HEK293T (cell line): ENCODE results near the gene OLFM1.
"Not testable (repeated sequence)": the region's sequence is repeated elsewhere in the genome, so short reads cannot be mapped to it uniquely, and the experiment has no call there.

ENCODE experiments used
- CTCF ChIA-PET: fragments of 350-600 bp; formaldehyde crosslinking; extraction: SDS; loops from one replicate; lab custom pipeline; 2021; ENCODE audit warnings: antibody characterized with exemption, inconsistent platforms; lab: Yijun Ruan, JAX
- POLR2A ChIA-PET: fragments of 350-600 bp; formaldehyde crosslinking; extraction: SDS; loops from one replicate; lab custom pipeline; 2020; ENCODE audit warnings: antibody characterized with exemption, inconsistent platforms; lab: Yijun Ruan, JAX
- DNase-seq: peaks from one replicate; pipeline ENCODE4 v3.0.0; 2012; ENCODE audit warnings: mixed read lengths; ENCODE audit errors: extremely low spot score
- ARNT ChIP-seq: fragments of 450-650 bp; IDR thresholded peaks from 2 replicates; pipeline ENCODE4 v1.6.1; 2017; ENCODE audit warnings: mild to moderate bottlenecking
- BHLHE40 ChIP-seq: fragments of 450-650 bp; IDR thresholded peaks from 2 replicates; pipeline ENCODE4 v1.6.1; 2016; ENCODE audit warnings: mild to moderate bottlenecking, moderate library complexity, borderline replicate concordance
- CTBP1 ChIP-seq: fragments of 450-650 bp; IDR thresholded peaks from 2 replicates; pipeline ENCODE4 v1.6.1; 2016; ENCODE audit warnings: borderline replicate concordance
- ELF4 ChIP-seq: fragments of 450-650 bp; IDR thresholded peaks from 2 replicates; pipeline ENCODE4 v1.6.1; 2017; ENCODE audit warnings: antibody characterized with exemption
- FOXA1 ChIP-seq: fragments of 450-650 bp; IDR thresholded peaks from 2 replicates; pipeline ENCODE4 v1.6.1; 2016; ENCODE audit warnings: mild to moderate bottlenecking
- FOXK2 ChIP-seq: fragments of 450-650 bp; IDR thresholded peaks from 2 replicates; pipeline ENCODE4 v1.6.1; 2016; ENCODE audit warnings: mild to moderate bottlenecking
- FOXM1 ChIP-seq: fragments of 450-650 bp; IDR thresholded peaks from 2 replicates; pipeline ENCODE4 v1.6.1; 2017; ENCODE audit warnings: mild to moderate bottlenecking, borderline replicate concordance
- HDGF ChIP-seq: fragments of 450-650 bp; IDR thresholded peaks from 2 replicates; pipeline ENCODE4 v1.6.1; 2017; ENCODE audit warnings: antibody characterized with exemption, borderline replicate concordance
- L3MBTL2 ChIP-seq: fragments of 450-650 bp; conservative IDR thresholded peaks from 2 replicates; pipeline ENCODE4 v1.6.1; 2016; ENCODE audit warnings: mild to moderate bottlenecking
- LEF1 ChIP-seq: fragments of 450-650 bp; IDR thresholded peaks from 2 replicates; pipeline ENCODE4 v1.6.1; 2017; ENCODE audit warnings: mild to moderate bottlenecking, borderline replicate concordance
- NFRKB ChIP-seq: fragments of 450-650 bp; IDR thresholded peaks from 2 replicates; pipeline ENCODE4 v1.6.1; 2016; ENCODE audit warnings: mild to moderate bottlenecking, moderate library complexity
- PKNOX1 ChIP-seq: fragments of 450-650 bp; IDR thresholded peaks from 2 replicates; pipeline ENCODE4 v1.6.1; 2016
- SP1 ChIP-seq: fragments of 450-650 bp; IDR thresholded peaks from 2 replicates; pipeline ENCODE4 v1.6.1; 2017
- SUZ12 ChIP-seq: fragments of 450-650 bp; IDR thresholded peaks from 2 replicates; pipeline ENCODE4 v1.6.1; 2016; ENCODE audit warnings: mild to moderate bottlenecking
- TARDBP ChIP-seq: fragments of 450-650 bp; IDR thresholded peaks from 2 replicates; pipeline ENCODE4 v1.6.1; 2016
- ZNF384 ChIP-seq: fragments of 450-650 bp; IDR thresholded peaks from 2 replicates; pipeline ENCODE4 v1.6.1; 2016

Gene OLFM1

DNA sequence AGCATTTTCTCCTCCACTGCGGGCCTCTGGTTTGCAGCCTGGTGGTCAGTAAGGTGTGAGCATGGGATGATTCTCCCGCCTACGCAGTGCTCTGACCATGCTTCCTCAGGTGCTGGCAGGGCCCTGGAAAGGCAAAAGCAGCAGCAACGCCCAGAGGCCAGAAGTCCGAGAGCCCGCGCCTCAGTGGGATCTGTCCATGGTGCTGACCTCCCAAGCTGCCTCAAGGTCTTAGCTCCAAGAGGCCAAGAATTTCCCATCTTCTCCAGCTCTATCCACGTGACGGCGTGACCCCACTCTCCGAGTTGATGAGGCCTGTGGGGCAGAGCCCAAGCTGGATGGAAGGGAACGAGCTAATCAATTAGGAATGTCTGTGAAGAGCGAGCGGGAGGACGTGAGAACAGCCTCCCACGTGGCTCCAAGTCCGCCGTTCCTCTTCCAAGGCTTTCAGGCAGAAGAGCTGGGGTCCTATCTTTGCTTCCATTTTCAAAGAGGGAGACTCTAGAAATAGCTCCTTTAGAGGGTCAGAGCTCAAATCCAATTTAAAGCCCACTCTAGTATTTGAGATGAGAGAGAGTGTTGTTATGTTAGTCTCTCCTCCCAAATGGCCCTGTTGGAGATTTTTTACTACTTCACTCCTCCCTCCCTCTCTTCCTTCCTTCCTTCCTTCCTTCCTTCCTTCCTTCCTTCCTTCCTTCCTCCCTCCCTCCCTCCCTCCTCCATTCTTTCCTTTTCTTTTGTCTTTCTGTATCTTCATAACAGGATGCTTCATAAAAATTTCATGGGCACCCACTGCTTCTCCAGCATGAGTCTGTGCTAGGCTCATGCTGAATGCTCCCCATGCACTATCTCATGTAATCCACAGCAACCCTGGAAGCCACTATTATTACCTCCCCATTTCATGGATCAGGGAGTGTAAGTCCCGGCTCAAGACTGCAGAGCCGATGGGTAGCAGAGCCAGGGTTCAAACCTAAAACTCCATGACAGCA, 69.3 kb downstream of the OLFM1 start:
- CTCF ChIA-PET: interaction anchor here (0.7 kb wide), 1 partner anchor 73 kb away, joined by 3 read pairs; no protein-coding TSS in a partner anchor
- peak; percentile 76 for DNase-seq
- POLR2A ChIA-PET: no interaction called here
- no peak for TF ChIP-seq HDGF

- no peak for TF ChIP-seq BHLHE40
- no peak for TF ChIP-seq PKNOX1
- no peak for TF ChIP-seq LEF1
- no peak for TF ChIP-seq TARDBP
- TF ChIP-seq NFRKB: no peak
- TF ChIP-seq L3MBTL2: no peak
- no peak for TF ChIP-seq SUZ12
- TF ChIP-seq HDGF: no peak
- no peak for TF ChIP-seq ARNT
- TF ChIP-seq SP1: no peak
- TF ChIP-seq ZNF384: no peak
- TF ChIP-seq FOXK2: no peak
- TF ChIP-seq FOXM1: no peak
- no peak for TF ChIP-seq FOXA1
- no peak for TF ChIP-seq CTBP1
- TF ChIP-seq ELF4: no peak
- DNase-seq: no peak
- CTCF ChIA-PET: no interaction called here
- POLR2A ChIA-PET: no interaction called here
These were observed 70.5 kb downstream of the OLFM1 start for GRCh38 chr9:135157856-135158563.

DNA sequence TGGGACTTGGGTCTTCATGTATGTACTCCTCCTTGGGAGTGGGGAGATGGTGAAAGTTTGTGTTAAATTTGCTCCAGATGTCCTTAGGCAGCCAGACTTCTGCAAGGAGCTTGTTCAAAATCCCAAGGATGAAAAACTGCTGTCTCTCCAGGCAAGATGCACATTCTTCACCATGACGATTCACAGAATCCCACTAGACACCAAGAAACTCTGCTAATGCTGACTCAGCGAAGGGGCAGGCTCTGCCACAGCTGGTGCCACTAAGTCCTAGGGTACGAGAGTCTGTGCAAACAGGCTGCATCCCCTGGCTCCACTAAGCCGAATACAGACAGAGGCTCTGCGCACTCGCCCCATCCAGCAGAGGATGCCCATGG, 71.1 kb downstream of the OLFM1 start:
- ChIA-PET POLR2A (no interaction called here), CTCF (no interaction called here)
- DNase-seq: no peak
- TF ChIP-seq ZNF384: no peak
- TF ChIP-seq FOXM1: no peak
- TF ChIP-seq L3MBTL2: no peak
- no peak for TF ChIP-seq NFRKB
- no peak for TF ChIP-seq ELF4
- TF ChIP-seq PKNOX1: no peak
- TF ChIP-seq CTBP1: no peak
- TF ChIP-seq FOXA1: no peak
- no peak for TF ChIP-seq LEF1
- no peak for TF ChIP-seq BHLHE40
- TF ChIP-seq HDGF: no peak
- TF ChIP-seq SP1: no peak
- TF ChIP-seq TARDBP: no peak
- TF ChIP-seq ARNT: no peak
- no peak for TF ChIP-seq FOXK2
- TF ChIP-seq SUZ12: no peak

DNA sequence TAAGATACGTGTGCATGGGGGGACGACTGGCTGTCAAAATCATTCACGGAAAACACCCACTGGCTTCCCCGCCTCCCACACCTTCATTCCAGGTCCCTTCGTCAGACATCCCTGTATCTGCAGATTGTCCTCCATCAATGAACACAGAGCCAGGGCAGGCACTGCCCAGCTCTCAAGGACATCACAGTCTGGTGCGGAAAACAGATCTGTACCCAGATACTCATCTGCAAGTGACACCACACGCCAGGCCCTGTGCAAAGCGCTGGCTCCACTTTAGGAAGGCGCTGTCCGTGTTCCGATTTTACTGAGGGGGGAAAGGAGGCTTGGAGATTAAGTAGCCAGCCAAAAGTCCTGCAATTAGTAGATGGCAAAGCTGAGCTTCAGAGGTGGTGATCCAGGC, 72.3 kb downstream of the OLFM1 start:
- CTCF ChIA-PET: no interaction called here
- TF ChIP-seq FOXA1 (no peak), TARDBP (no peak), NFRKB (no peak)
- DNase-seq: no peak
- POLR2A ChIA-PET: no interaction called here

DNA sequence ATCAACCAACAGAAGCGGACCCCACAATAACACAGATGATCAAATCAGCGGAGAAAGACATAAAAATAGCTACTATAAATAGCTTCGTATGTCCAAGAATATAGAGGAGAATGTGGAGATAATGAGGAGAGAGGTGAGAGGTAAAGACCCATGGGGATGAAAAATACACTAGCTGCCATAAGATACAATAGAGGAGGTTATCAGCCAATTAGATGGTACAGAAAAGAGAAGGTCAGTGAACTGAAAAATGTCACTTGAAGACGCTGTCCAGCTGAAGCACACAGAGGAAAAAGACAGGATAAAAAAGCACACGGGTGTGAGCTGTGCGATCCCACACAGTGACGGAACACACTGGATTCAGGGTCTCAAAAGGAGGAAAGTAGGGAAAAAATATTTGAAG, 73.4 kb downstream of the OLFM1 start:
- ChIA-PET CTCF (no interaction called here), POLR2A (no interaction called here)
- TF ChIP-seq ARNT (no peak), BHLHE40 (no peak)
- no peak for DNase-seq

DNA sequence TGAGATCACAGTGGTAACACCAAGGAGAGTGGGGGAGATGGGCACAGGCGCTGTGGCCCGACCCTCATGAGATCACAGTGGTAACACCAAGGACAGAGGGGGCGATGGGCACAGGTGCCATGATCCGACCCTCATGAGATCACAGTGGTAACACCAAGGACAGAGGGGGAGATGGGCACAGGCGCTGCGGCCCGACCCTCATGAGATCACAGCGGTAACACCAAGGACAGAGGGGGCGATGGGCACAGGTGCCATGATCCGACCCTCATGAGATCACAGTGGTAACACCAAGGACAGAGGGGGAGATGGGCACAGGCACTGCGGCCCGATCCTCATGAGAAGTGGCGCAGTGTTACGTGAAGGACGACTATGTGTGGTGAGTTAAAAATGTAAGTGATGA, 75.1 kb downstream of the OLFM1 start:
- CTCF ChIA-PET, POLR2A ChIA-PET, DNase-seq: not testable (repeated sequence)

GRCh38 chr9:135163023-135163780, 75.7 kb downstream of the OLFM1 start:
- no peak for DNase-seq
- POLR2A ChIA-PET: no interaction called here
- TF ChIP-seq L3MBTL2 (no peak), FOXK2 (no peak)
- CTCF ChIA-PET: no interaction called here
